ENCODE measurements around the gene TAF3. TPM values are rescaled to one million over a fixed set of nuclear protein-coding genes. Genes with fewer than 3 reads are reported as not detected.

The TAF3 gene
- total RNA-seq, 1 donor from 2014 or later: 11.8 TPM

DNA sequence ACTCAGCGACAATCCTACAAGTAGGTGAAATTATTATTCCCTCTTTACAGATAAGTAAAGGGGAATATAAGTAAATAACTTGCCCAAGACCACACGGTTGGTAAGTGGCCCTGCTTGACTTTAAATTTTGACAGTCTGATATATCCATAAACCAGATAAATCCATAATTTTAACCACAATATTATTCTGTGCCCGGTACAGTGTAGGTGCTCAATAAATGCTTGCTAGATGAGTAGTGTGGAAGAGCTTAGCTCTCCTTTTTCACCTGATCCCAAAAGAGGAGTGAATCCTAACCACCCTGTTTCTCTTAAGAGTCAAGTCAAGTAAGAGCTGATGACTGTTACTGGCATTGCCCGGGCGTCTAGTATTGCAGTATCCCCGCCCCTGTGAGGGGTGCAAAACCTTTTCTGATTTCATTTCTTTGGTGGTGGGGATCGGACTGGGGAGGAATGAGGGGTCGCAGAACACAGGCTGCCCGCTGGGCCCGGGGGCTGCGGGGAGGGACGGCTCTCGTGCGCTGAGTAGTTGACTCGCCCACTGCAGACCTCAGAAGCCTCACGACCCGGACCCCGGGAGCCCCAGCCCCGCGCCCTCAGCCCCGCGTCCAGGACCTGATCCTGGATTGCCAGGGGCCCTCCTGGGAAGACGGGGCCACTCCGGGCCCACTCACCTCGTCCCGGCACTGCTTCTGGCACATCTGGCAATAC lies 31.0 kb upstream of the TAF3 start:
- H3K36me3 Mint-ChIP-seq (ENCODE audit: low read depth): peaks cover 4% of the 10 kb centered on the region
- H3K9me3 Mint-ChIP-seq: no peaks in the 10 kb centered on the region
- H3K27me3 Mint-ChIP-seq (ENCODE audit: low read depth): no peaks in the 10 kb centered on the region
- H3K4me3 Mint-ChIP-seq: no peak overlapping the region
- H3K27ac Mint-ChIP-seq (ENCODE audit: unreplicated experiment): no peak overlapping the region
- DNase-seq (ENCODE audit: low read depth, low spot score): no peak
- TF ChIP-seq, protein P1, sequence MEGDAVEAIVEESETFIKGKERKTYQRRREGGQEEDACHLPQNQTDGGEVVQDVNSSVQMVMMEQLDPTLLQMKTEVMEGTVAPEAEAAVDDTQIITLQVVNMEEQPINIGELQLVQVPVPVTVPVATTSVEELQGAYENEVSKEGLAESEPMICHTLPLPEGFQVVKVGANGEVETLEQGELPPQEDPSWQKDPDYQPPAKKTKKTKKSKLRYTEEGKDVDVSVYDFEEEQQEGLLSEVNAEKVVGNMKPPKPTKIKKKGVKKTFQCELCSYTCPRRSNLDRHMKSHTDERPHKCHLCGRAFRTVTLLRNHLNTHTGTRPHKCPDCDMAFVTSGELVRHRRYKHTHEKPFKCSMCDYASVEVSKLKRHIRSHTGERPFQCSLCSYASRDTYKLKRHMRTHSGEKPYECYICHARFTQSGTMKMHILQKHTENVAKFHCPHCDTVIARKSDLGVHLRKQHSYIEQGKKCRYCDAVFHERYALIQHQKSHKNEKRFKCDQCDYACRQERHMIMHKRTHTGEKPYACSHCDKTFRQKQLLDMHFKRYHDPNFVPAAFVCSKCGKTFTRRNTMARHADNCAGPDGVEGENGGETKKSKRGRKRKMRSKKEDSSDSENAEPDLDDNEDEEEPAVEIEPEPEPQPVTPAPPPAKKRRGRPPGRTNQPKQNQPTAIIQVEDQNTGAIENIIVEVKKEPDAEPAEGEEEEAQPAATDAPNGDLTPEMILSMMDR (conservative IDR thresholded peaks at IDR 0.05): no peak
- H3K4me1 Mint-ChIP-seq: peaks cover 29% of the 10 kb centered on the region

DNA sequence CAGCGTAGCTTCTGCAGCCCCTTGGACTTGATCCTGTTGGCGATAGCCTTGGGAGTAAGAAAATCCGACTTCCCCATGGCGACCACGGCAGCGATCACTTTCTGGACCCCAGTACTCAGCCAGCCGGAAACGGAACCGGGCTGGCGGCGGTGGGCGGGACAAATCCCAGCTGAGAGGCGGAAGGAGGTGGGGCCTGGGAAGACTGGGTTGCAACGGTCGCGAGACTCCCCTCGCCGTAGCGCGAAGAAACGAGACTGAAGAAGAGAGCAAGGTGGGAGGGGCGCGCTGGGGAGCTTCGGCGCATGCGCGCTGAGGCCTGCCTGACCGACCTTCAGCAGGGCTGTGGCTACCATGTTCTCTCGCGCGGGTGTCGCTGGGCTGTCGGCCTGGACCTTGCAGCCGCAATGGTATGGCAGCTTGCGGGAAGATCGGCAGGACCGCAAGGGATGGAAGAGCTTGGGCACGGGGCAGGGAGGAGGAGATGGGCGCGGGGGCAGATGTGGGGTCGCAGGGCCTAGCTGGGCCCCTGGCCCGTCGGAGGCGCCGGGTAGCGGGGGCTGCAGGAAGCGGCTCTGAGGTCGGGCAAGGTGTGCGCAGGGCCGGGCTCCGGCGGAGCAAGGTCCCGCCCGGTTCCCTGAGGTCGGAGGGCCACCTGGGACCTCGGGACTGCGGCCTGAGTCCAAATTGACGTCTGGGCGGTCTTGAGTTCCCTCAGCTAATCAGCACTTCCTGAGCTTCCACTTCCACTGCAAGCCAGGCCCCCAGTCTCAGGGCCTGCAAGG lies 30.3 kb upstream of the TAF3 start, which contains the start of the genes ATP5F1C and KIN:
Gene ATP5F1C, plus strand, starts transcription at position 321 of the 782 bp plus-strand sequence. Its CDS starts 31 bp downstream, at position 352.
Gene KIN, minus strand, starts transcription at position 137 of the 782 bp plus-strand sequence. Its CDS starts 60 bp downstream, at position 77.
- Mint-ChIP-seq H3K27ac (ENCODE audit: unreplicated experiment) (no peak within 1 kb of the TSS), H3K9me3 (no peaks in the 10 kb centered on the region), H3K27me3 (ENCODE audit: low read depth) (no peaks in the 10 kb centered on the region), H3K4me1 (peaks cover 36% of the 10 kb centered on the region), H3K4me3 (no peak within 1 kb of the TSS), H3K36me3 (ENCODE audit: low read depth) (peaks cover 4% of the 10 kb centered on the region)
- TF ChIP-seq, protein P1 (conservative IDR thresholded peaks at IDR 0.05): no peak
- DNase-seq (ENCODE audit: low read depth, low spot score): peak; percentile 94

DNA sequence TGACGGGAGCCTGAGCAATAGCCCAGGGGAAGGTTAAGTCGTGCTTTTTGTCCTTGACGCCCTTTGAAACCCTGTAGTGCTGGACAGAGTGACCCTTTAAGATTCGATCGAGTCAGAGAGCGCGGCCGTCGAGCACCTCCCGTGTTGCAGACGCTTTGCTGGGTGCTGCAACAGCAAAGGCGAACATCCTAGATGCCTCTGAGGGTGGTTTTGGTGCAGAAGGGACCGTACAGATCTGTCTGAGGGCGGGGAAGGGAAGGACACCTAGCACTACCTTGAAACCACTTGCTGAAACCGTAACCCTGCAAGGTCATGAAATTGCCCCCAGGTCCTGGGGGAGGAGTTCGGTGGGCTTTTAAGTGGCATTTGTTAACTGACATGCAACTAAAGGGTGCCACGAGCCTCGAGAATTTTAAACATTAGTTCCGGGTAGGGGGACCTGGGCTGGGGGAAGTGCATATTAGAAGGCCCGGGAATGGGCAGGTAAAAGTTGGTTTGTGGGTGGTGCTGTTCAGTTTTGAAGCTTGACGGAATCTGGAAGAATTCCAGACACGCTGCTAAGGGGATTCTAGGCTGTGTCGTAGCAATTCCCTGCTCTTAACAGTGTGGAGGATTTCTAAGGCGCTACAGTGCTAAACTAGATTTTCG lies 29.5 kb upstream of the TAF3 start:
- Mint-ChIP-seq H3K36me3 (ENCODE audit: low read depth) (peaks cover 4% of the 10 kb centered on the region), H3K27ac (ENCODE audit: unreplicated experiment) (no peak overlapping the region), H3K27me3 (ENCODE audit: low read depth) (no peaks in the 10 kb centered on the region), H3K4me1 (peaks cover 36% of the 10 kb centered on the region), H3K4me3 (no peak overlapping the region), H3K9me3 (no peaks in the 10 kb centered on the region)
- TF ChIP-seq, protein P1 (conservative IDR thresholded peaks at IDR 0.05): no peak
- peak; percentile 4 for DNase-seq (ENCODE audit: low read depth, low spot score)

DNA sequence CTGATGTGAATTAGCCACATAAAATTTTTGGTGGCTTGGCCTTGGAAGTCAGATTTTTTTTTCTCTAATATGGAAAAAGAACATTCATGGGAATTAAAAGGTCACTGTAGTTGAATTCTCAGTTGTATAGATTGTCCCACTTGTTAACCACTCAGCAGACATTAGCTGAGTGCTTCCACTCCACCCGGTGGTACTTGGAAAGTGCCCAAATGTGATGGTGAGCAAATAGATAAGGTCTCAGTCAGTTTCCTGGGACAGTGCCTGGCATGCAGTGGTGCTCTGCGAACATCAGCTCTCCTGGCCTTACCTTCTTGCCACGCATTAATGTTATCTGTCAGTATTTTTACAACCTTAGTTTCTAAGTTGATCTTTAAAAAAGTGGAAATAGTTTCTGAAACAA lies 28.9 kb upstream of the TAF3 start:
- H3K27me3 Mint-ChIP-seq (ENCODE audit: low read depth): no peaks in the 10 kb centered on the region
- no peak overlapping the region for H3K27ac Mint-ChIP-seq (ENCODE audit: unreplicated experiment)

DNA sequence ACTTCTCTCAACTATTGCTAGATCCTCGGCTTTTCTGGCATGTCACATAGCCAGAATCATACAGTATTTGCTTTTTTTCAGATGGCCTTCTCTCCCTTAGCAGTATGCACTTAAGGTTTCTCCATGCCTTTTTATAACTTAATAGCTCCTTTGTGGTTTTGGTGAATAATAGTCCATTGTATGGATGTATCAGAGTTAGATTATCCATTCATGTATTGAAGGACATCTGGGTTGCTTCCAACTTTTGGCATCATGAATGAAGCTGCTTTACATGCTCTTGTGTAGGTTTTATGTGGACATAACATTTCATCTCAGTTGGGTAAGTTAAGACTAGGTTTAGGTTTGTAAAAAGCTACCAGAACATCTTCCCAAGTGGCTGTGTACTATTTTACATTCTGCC lies 25.8 kb upstream of the TAF3 start:
- Mint-ChIP-seq H3K4me1 (peaks cover 35% of the 10 kb centered on the region), H3K36me3 (ENCODE audit: low read depth) (peaks cover 8% of the 10 kb centered on the region), H3K9me3 (no peaks in the 10 kb centered on the region), H3K4me3 (peak overlapping the region; percentile 14), H3K27me3 (ENCODE audit: low read depth) (no peaks in the 10 kb centered on the region), H3K27ac (ENCODE audit: unreplicated experiment) (no peak overlapping the region)
- DNase-seq (ENCODE audit: low read depth, low spot score): no peak
- TF ChIP-seq, protein P1 (conservative IDR thresholded peaks at IDR 0.05): no peak

More for the DNA sequence above, 28.9 kb upstream of the TAF3 start:
- DNase-seq (ENCODE audit: low read depth, low spot score): no peak
- Mint-ChIP-seq H3K9me3 (no peaks in the 10 kb centered on the region), H3K4me3 (no peak overlapping the region), H3K36me3 (ENCODE audit: low read depth) (peaks cover 4% of the 10 kb centered on the region), H3K4me1 (peaks cover 36% of the 10 kb centered on the region)
- TF ChIP-seq, protein P1 (conservative IDR thresholded peaks at IDR 0.05): no peak
